ENCODE measurements around the gene SPDL1.

Gene SPDL1

GRCh38 chr5:169631360-169631759, 47.8 kb downstream of the SPDL1 start:
- no peak for DNase-seq (ENCODE audit: low read depth)

DNA sequence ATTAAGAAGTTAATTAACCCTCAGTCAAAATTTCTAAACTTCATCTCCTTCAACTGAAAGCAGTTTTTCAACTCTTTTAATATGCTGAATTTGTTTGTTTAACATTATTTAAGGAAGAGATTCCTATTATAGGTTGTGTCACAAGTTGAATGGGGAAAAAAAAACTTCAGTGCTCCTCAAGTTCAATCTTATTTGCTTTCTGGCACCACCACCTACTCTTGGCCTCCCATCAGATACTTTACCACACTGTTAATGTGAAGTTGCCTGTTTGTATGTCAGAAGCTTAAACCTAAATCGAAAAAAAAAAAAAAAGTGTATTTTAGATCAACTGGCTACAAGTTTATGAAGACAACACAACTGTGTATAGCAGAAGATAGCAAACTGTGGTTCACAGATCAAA, 49.4 kb downstream of the SPDL1 start:
- DNase-seq (ENCODE audit: low read depth): no peak

GRCh38 chr5:169634606-169635005, 51.0 kb downstream of the SPDL1 start:
- DNase-seq (ENCODE audit: low read depth): no peak

DNA sequence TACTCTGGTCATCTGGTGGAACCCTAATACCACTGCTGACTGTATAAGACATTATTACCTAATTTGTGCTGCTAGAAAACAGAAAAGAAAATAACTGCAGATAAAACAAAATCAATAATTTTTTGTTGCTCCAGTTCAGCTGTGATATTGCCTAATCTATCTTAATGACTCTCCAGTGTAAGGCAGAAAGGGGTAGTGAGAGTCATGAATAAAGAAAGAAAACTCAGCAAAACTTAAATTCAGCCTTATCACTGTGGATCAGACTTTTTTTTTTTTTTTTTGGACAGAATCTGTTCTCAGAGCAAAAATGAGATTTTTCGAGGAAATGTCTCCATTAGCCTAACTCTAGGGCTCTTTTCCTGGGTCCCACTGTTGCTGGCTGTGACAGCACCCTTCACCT, 52.4 kb downstream of the SPDL1 start:
- no peak for DNase-seq (ENCODE audit: low read depth)

GRCh38 chr5:169636477-169637084, 53.0 kb downstream of the SPDL1 start:
- DNase-seq (ENCODE audit: low read depth): no peak

DNA sequence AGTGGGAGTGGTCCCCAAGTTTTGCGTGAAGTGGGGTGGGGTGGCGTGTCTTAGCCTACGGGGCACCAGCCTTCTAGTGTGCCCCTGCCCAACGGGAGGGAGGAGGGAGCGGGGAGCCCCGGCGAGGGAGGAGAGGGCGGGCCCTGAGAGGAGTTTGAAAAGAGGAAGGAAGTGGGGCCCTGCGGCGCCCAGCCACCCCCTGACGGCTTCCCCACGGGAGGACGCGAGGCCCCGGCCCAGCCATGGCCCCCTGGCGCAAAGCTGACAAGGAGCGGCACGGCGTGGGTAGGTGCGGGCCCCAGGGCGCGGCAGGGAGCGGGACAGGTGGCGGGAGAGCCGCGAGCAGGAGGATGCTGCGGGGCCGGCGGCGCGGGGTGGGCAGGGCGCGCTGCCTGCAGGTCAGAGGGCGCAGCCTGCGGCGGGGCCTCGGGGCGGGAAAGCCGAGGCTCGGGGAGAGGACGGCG, 53.5 kb downstream of the SPDL1 start, which contains the start of gene DOCK2:
Gene DOCK2, plus strand, starts transcription at position 191 of the 464 bp plus-strand sequence. Its CDS starts 52 bp downstream, at position 243.
- peak; percentile 39 for DNase-seq (ENCODE audit: low read depth)

GRCh38 chr5:169637549-169638121, 54.1 kb downstream of the SPDL1 start:
- peak; percentile 54 for DNase-seq (ENCODE audit: low read depth)

GRCh38 chr5:169641253-169641652, 57.7 kb downstream of the SPDL1 start:
- no peak for DNase-seq (ENCODE audit: low read depth)

- DNase-seq (ENCODE audit: low read depth): no peak
Observed at GRCh38 chr5:169646856-169647255, 63.3 kb downstream of the SPDL1 start.

DNA sequence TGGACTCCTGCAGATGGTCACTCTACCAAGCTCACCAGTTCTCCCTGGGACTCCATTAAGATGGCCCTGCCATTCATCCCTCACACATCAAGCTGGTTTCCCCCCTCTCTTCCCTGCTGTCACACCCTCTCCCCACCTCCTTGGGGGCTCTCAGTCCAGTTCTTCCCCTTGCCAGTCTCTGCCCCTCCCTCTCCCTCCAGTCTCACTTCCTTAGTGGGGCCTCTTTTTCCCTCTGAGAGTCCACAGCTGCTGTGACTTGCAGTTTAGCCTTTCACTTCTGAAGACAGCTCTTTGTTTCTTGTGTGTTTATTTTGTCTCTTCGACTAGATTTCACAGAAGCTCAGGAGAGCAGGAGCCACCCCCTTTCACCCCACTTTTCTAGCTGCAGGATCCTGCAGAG, 64.0 kb downstream of the SPDL1 start:
- no peak for DNase-seq (ENCODE audit: low read depth)

- DNase-seq (ENCODE audit: low read depth): no peak
Observed at GRCh38 chr5:169648725-169649310, 65.2 kb downstream of the SPDL1 start.

DNA sequence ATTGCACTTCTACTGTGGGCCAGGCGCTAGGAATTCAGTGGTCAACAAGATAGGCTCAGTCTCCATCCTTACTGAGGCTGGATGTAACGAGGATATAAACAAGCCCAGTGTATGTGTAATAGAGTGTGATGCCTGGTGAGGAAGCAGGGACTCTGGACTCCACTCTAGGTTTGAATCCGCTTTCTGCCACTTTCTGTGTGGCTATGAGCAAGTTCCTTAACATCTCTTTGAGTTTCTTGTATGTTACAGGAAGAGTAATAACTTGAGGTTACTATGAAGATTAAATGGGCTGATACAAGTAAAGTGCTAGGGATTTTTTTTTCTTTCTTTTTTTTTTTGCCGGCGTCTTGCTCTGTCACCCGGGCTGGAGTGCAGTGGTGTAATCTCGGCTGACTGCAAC, 65.9 kb downstream of the SPDL1 start:
- DNase-seq (ENCODE audit: low read depth): no peak

DNA sequence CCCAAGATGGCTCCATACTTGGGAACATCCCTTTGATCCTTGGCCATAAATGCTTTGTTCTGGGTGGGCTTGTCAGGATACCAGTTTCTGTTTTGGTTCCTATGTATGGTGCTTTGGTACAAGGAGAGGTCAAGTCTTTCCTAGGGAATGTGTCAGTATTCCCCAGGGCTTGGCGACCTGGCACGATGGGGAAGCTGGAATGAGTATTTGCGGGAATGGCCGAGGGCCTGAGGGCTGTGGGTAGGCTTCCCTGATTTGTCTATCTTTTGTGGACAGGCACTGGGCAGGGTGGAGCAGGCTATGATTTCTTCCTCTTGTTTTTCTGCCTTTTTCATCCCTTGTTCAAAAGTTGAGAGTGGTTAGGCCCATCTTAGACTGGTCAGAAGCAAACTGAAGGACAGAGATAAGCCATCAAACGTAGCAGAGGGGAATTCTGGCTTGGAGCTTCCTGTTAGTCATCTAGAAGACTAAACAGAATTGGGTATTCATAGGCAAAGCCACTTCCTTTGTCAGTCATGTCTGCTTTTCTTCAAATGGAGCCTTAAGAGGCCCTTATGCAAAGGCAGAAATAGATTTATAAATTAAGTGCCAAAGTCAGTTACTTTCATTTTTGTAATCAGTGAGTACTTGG, 67.2 kb downstream of the SPDL1 start:
- DNase-seq (ENCODE audit: low read depth): no peak

GRCh38 chr5:169651526-169651925, 68.0 kb downstream of the SPDL1 start:
- DNase-seq (ENCODE audit: low read depth): no peak

GRCh38 chr5:169652057-169652456, 68.5 kb downstream of the SPDL1 start:
- no peak for DNase-seq (ENCODE audit: low read depth)

DNA sequence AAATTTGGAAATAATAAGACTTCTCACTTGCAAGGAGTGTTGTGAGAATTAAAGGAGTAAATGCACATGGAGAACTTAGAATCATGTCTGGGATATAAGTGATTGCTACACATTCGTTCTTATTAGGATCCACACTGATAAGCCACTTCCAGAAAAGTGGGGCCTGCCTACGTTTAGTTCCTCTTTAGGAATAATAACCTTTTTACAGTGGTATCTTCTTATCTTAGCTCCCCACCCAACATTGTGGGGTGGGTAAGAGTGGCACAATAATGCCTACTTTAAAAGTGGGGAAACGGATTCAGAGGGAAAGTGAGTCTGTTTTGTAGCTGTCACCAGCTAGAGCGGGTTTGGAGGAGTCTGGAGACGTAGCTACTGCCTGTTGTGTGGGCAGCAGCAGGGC, 69.5 kb downstream of the SPDL1 start:
- DNase-seq (ENCODE audit: low read depth): no peak
